ENCODE data around the gene MSH3.

Gene MSH3

GRCh38 chr5:80668016-80668969, 13.8 kb downstream of the MSH3 start:
- no peak for TF ChIP-seq SUZ12 (IDR thresholded peaks at IDR 0.05; ENCODE audit: extremely low read depth, insufficient read depth, insufficient read length)
- TF ChIP-seq ZNF274 (IDR thresholded peaks at IDR 0.05; ENCODE audit: low read depth, low read length): no peak
- no peak for TF ChIP-seq YY1 (IDR thresholded peaks at IDR 0.05; ENCODE audit: insufficient read depth, insufficient read length)
- H3K27me3 ChIP-seq (ENCODE audit: insufficient read depth, insufficient read length): no peaks in the 10 kb centered on the region
- no peak overlapping the region for H3K9ac ChIP-seq (ENCODE audit: insufficient read length, low read depth)
- H3K4me1 ChIP-seq (ENCODE audit: insufficient read depth, insufficient read length): no peaks in the 10 kb centered on the region
- no peaks in the 10 kb centered on the region for H3K9me3 ChIP-seq (ENCODE audit: insufficient read depth, low read length)
- no peak for DNase-seq (ENCODE audit: low read depth, low spot score)
- H3K4me3 ChIP-seq (ENCODE audit: insufficient read length, low read depth): no peak overlapping the region
- H3K36me3 ChIP-seq (ENCODE audit: insufficient read depth, insufficient read length, low read length): peaks cover 42% of the 10 kb centered on the region

GRCh38 chr5:80672140-80672736, 17.8 kb downstream of the MSH3 start:
- Histone ChIP-seq H3K36me3 (ENCODE audit: insufficient read depth, insufficient read length, low read length) (peaks cover 39% of the 10 kb centered on the region), H3K27me3 (ENCODE audit: insufficient read depth, insufficient read length) (no peaks in the 10 kb centered on the region), H3K9ac (ENCODE audit: insufficient read length, low read depth) (no peak overlapping the region), H3K4me3 (ENCODE audit: insufficient read length, low read depth) (no peak overlapping the region), H3K9me3 (ENCODE audit: insufficient read depth, low read length) (no peaks in the 10 kb centered on the region), H3K4me1 (ENCODE audit: insufficient read depth, insufficient read length) (no peaks in the 10 kb centered on the region)
- DNase-seq (ENCODE audit: low read depth, low spot score): peak; percentile 62
- TF ChIP-seq YY1 (IDR thresholded peaks at IDR 0.05; ENCODE audit: insufficient read depth, insufficient read length) (no peak), ZNF274 (IDR thresholded peaks at IDR 0.05; ENCODE audit: low read depth, low read length) (no peak), SUZ12 (IDR thresholded peaks at IDR 0.05; ENCODE audit: extremely low read depth, insufficient read depth, insufficient read length) (no peak)

DNA sequence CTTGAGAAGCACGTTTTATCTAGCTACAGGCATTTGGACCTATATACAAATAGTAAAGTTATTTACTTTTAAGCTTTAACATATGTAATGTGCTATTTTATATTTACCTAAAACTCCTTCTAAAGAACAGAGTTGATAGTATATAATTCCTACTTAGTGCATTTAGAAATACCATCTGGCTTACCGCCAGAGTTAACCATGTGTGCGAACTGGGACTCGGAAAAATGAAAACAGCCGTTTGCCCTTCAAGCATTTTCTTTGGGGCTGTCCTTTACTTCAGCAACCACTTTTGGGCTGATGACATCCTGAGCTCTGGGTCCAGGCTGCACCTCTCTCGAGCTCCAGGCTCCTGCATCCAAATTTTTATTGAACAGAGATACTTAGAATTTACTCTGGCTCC, 22.3 kb downstream of the MSH3 start:
- Histone ChIP-seq H3K9ac (ENCODE audit: insufficient read length, low read depth) (no peak overlapping the region), H3K4me1 (ENCODE audit: insufficient read depth, insufficient read length) (no peaks in the 10 kb centered on the region), H3K4me3 (ENCODE audit: insufficient read length, low read depth) (no peak overlapping the region), H3K9me3 (ENCODE audit: insufficient read depth, low read length) (no peaks in the 10 kb centered on the region), H3K36me3 (ENCODE audit: insufficient read depth, insufficient read length, low read length) (peaks cover 40% of the 10 kb centered on the region), H3K27me3 (ENCODE audit: insufficient read depth, insufficient read length) (no peaks in the 10 kb centered on the region)
- no peak for DNase-seq (ENCODE audit: low read depth, low spot score)
- TF ChIP-seq SUZ12 (IDR thresholded peaks at IDR 0.05; ENCODE audit: extremely low read depth, insufficient read depth, insufficient read length) (no peak), ZNF274 (IDR thresholded peaks at IDR 0.05; ENCODE audit: low read depth, low read length) (no peak), YY1 (IDR thresholded peaks at IDR 0.05; ENCODE audit: insufficient read depth, insufficient read length) (no peak)

- H3K9me3 ChIP-seq (ENCODE audit: insufficient read depth, low read length): no peaks in the 10 kb centered on the region
- H3K4me3 ChIP-seq (ENCODE audit: insufficient read length, low read depth): no peak overlapping the region
- no peak for DNase-seq (ENCODE audit: low read depth, low spot score)
- H3K9ac ChIP-seq (ENCODE audit: insufficient read length, low read depth): no peak overlapping the region
- no peaks in the 10 kb centered on the region for H3K36me3 ChIP-seq (ENCODE audit: insufficient read depth, insufficient read length, low read length)
- TF ChIP-seq ZNF274 (IDR thresholded peaks at IDR 0.05; ENCODE audit: low read depth, low read length): no peak
- no peak for TF ChIP-seq YY1 (IDR thresholded peaks at IDR 0.05; ENCODE audit: insufficient read depth, insufficient read length)
- no peak for TF ChIP-seq SUZ12 (IDR thresholded peaks at IDR 0.05; ENCODE audit: extremely low read depth, insufficient read depth, insufficient read length)
- no peaks in the 10 kb centered on the region for H3K4me1 ChIP-seq (ENCODE audit: insufficient read depth, insufficient read length)
- no peaks in the 10 kb centered on the region for H3K27me3 ChIP-seq (ENCODE audit: insufficient read depth, insufficient read length)
These were observed 32.3 kb downstream of the MSH3 start for GRCh38 chr5:80686757-80687156.

GRCh38 chr5:80688648-80689420, 34.4 kb downstream of the MSH3 start:
- Histone ChIP-seq H3K27me3 (ENCODE audit: insufficient read depth, insufficient read length) (no peaks in the 10 kb centered on the region), H3K9me3 (ENCODE audit: insufficient read depth, low read length) (no peaks in the 10 kb centered on the region), H3K9ac (ENCODE audit: insufficient read length, low read depth) (no peak overlapping the region), H3K36me3 (ENCODE audit: insufficient read depth, insufficient read length, low read length) (no peaks in the 10 kb centered on the region), H3K4me1 (ENCODE audit: insufficient read depth, insufficient read length) (no peaks in the 10 kb centered on the region), H3K4me3 (ENCODE audit: insufficient read length, low read depth) (no peak overlapping the region)
- TF ChIP-seq SUZ12 (IDR thresholded peaks at IDR 0.05; ENCODE audit: extremely low read depth, insufficient read depth, insufficient read length): no peak
- no peak for TF ChIP-seq ZNF274 (IDR thresholded peaks at IDR 0.05; ENCODE audit: low read depth, low read length)
- no peak for TF ChIP-seq YY1 (IDR thresholded peaks at IDR 0.05; ENCODE audit: insufficient read depth, insufficient read length)
- DNase-seq (ENCODE audit: low read depth, low spot score): no peak

GRCh38 chr5:80689627-80690026, 35.2 kb downstream of the MSH3 start:
- Histone ChIP-seq H3K4me3 (ENCODE audit: insufficient read length, low read depth) (no peak overlapping the region), H3K4me1 (ENCODE audit: insufficient read depth, insufficient read length) (no peaks in the 10 kb centered on the region), H3K9ac (ENCODE audit: insufficient read length, low read depth) (no peak overlapping the region), H3K27me3 (ENCODE audit: insufficient read depth, insufficient read length) (no peaks in the 10 kb centered on the region), H3K9me3 (ENCODE audit: insufficient read depth, low read length) (no peaks in the 10 kb centered on the region), H3K36me3 (ENCODE audit: insufficient read depth, insufficient read length, low read length) (no peaks in the 10 kb centered on the region)
- DNase-seq (ENCODE audit: low read depth, low spot score): no peak
- TF ChIP-seq ZNF274 (IDR thresholded peaks at IDR 0.05; ENCODE audit: low read depth, low read length): no peak
- TF ChIP-seq SUZ12 (IDR thresholded peaks at IDR 0.05; ENCODE audit: extremely low read depth, insufficient read depth, insufficient read length): no peak
- no peak for TF ChIP-seq YY1 (IDR thresholded peaks at IDR 0.05; ENCODE audit: insufficient read depth, insufficient read length)
